GM12875 (cell line): Measurements from ENCODE around the gene BTF3L4.
"Not testable (repeated sequence)": the region's sequence is repeated elsewhere in the genome, so short reads cannot be mapped to it uniquely, and the experiment has no call there.

Experiments
- H3K4me3 ChIP-seq: one replicate; pipeline ENCODE4 v1.5.1; 2011; ENCODE audit warnings: low read depth, low read length, control low read depth
- TF ChIP-seq, protein P1 (sequence below): IDR thresholded peaks from 2 replicates; pipeline ENCODE4 v1.5.1; 2011; ENCODE audit warnings: low read depth, mild to moderate bottlenecking, control low read depth, inconsistent platforms, low read length, moderate library complexity, borderline replicate concordance; ENCODE audit not compliant: insufficient read depth

Gene BTF3L4

GRCh38 chr1:52041551-52042185 is 14.4 kb upstream of the BTF3L4 start:
- TF ChIP-seq, protein P1, sequence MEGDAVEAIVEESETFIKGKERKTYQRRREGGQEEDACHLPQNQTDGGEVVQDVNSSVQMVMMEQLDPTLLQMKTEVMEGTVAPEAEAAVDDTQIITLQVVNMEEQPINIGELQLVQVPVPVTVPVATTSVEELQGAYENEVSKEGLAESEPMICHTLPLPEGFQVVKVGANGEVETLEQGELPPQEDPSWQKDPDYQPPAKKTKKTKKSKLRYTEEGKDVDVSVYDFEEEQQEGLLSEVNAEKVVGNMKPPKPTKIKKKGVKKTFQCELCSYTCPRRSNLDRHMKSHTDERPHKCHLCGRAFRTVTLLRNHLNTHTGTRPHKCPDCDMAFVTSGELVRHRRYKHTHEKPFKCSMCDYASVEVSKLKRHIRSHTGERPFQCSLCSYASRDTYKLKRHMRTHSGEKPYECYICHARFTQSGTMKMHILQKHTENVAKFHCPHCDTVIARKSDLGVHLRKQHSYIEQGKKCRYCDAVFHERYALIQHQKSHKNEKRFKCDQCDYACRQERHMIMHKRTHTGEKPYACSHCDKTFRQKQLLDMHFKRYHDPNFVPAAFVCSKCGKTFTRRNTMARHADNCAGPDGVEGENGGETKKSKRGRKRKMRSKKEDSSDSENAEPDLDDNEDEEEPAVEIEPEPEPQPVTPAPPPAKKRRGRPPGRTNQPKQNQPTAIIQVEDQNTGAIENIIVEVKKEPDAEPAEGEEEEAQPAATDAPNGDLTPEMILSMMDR: no peak
- no peak overlapping the region for H3K4me3 ChIP-seq

DNA sequence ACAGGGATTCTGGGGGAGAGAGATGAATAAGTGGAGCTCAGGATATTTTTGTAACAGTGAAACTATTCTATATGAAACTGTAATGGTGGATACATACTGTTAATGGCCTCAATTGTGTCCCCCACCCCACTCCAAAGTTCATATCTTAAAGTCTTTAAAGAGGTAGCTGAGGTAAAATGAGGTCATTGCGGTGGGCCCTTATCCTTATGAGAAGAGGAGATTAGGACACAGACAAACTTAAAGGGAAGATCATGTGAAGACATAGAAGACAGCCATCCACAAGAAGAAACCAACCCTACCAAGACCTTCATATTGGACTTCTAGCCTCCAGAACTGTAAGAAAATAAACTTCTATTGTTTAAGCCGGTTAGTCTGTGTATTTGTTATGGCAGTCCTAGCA is 10.9 kb upstream of the BTF3L4 start:
- no peak overlapping the region for H3K4me3 ChIP-seq
- TF ChIP-seq, protein P1: no peak

- not testable (repeated sequence) for H3K4me3 ChIP-seq
Observed at GRCh38 chr1:52045666-52046195, 10.4 kb upstream of the BTF3L4 start.

- not testable (repeated sequence) for H3K4me3 ChIP-seq
Observed at GRCh38 chr1:52049337-52049736, 6.8 kb upstream of the BTF3L4 start.

DNA sequence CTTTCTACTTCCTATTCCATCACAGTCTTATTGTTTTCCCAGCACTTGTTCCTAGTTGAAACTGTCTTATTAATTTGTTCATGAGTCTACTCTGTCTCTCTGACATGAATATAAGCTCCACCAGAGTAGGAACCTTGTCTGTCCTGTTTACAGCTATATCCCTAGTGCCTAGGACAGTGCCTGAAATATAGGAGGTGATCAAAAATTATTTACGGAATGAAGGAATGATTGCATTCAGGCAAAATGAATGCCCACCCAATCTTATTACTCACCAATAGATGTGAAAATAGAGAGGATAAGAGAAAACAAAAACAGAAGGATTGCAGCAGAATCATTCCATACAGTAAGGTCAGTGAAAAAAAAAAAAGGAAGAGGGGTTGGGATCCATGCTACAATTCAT is 2.2 kb upstream of the BTF3L4 start:
- H3K4me3 ChIP-seq: peak overlapping the region; percentile 70
- TF ChIP-seq, protein P1: no peak

- H3K4me3 ChIP-seq: peak overlapping the region; percentile 70
- TF ChIP-seq, protein P1: no peak
Observed at GRCh38 chr1:52054496-52055065, 1.5 kb upstream of the BTF3L4 start.

DNA sequence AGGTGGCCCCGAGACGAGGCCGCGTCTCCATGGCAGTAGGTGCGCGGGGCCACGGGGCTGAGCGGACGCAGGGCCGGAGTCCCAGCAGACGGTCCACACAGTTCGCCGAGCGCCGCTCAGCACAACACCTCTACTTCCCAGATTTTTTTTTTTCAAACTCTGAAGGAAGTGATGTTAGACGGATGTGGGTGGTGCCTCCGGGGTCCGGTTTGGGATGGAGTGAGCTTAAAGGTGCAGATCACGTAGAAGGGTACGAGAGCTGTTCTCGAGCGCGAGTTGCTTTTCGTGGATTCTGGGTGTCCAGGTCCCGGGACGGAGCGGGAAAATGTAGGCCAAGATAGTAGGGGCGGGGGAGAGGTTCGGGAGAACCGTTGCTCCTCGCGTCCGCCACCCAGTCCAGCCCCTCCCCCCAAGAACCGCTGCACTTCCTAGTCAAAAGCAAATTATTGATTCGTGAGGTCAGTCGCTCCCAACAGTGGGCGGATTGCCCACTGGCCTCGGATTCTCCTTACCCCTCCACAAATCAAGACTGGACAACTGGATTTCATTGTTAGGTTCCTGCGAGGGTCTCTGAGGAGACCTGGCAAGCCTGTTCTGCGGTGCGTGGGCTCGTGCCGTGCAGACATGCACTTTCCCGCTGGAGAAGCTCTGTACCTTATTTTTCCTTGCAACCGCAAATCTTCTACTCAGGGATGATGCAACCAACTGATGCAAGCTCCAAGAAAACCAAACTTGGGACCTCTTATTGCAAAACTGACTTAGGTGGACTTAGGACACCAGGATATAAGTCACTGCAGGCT is 829 bp upstream of the BTF3L4 start, which contains the start of gene TXNDC12:
Gene TXNDC12 (minus strand): TSS at position 126 of the 800 bp plus-strand sequence. CDS start 95 bp downstream, at position 31.
- H3K4me3 ChIP-seq: peak within 1 kb of the TSS; percentile 70
- TF ChIP-seq, protein P1: no peak

DNA sequence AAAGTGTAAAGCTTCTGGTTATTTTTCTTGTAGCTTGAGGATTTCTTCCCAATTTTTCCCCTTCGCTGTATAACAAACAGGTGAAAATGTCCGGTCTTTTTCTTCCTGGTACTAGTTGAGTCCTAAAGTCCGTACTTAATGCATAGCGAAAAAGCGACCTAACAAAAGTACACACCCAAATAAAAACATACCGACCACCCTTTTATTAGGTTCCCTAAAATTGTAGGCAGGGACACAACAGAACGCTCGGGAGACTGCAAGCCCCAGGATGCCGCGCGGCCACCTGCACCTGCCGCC is 281 bp upstream of the BTF3L4 start:
- H3K4me3 ChIP-seq: peak overlapping the region; percentile 70
- TF ChIP-seq, protein P1: no peak
